Bronchial epithelial cell (primary cell): ENCODE measurements around the gene SAMD15. TPM values are rescaled to one million over a fixed set of nuclear protein-coding genes. Genes with fewer than 3 reads are reported as not detected.

Source experiments
- DNase-seq: peaks from one replicate; pipeline ENCODE4 v3.0.0-alpha.2; 2010; ENCODE audit warnings: low read depth
- FAIRE-seq: peaks from 2 replicates; lab custom pipeline; 2011; peaks lifted over from hg19 to GRCh38; lab: Jason Lieb, UNC
- H3K27me3 ChIP-seq: 2 replicates; pipeline ENCODE4 v1.5.1; 2011; ENCODE audit warnings: low read length; ENCODE audit not compliant: control insufficient read depth, insufficient read depth
- H3K36me3 ChIP-seq: 2 replicates; pipeline ENCODE4 v1.5.1; 2011; ENCODE audit warnings: low read length; ENCODE audit not compliant: control insufficient read depth, insufficient read depth
- H3K4me3 ChIP-seq: 2 replicates; pipeline ENCODE4 v1.5.1; 2011; ENCODE audit warnings: mild to moderate bottlenecking, low read depth, low read length, control low read depth
- CTCF ChIP-seq: IDR thresholded peaks from 2 replicates; pipeline ENCODE4 v1.5.1; 2011; ENCODE audit warnings: mild to moderate bottlenecking, moderate library complexity, low read length, control low read depth, inconsistent platforms; ENCODE audit not compliant: insufficient read depth, severe bottlenecking
- total RNA-seq: library from RNA; depleted of rRNA; stranded (reverse); fragments of >200 nt; gene quantifications from 2 replicates; pipeline ENCODE4 v1.2.1, GENCODE V29; 2014

The SAMD15 gene
- total RNA-seq, 1 donor from 2014 or later = under 0.01 TPM

- H3K4me3 ChIP-seq = no peak overlapping the region
- peaks cover 24% of the 10 kb centered on the region for H3K36me3 ChIP-seq
- H3K27me3 ChIP-seq = no peaks in the 10 kb centered on the region
- TF ChIP-seq CTCF = no peak
- FAIRE-seq (no peak), DNase-seq (no peak)
Measured at GRCh38 chr14:77424862-77425261, 47.7 kb downstream of the SAMD15 start.

- H3K4me3 ChIP-seq = no peak overlapping the region
- H3K27me3 ChIP-seq = no peaks in the 10 kb centered on the region
- TF ChIP-seq CTCF = no peak
- DNase-seq (no peak), FAIRE-seq (no peak)
- H3K36me3 ChIP-seq = peaks cover 24% of the 10 kb centered on the region
Measured at GRCh38 chr14:77426396-77426795, 49.2 kb downstream of the SAMD15 start.

GRCh38 chr14:77436042-77436441 is 58.9 kb downstream of the SAMD15 start:
- H3K36me3 ChIP-seq = peaks cover 3% of the 10 kb centered on the region
- no peak for FAIRE-seq
- H3K27me3 ChIP-seq = no peaks in the 10 kb centered on the region

GRCh38 chr14:77438596-77438995 is 61.4 kb downstream of the SAMD15 start:
- peaks cover 12% of the 10 kb centered on the region for H3K36me3 ChIP-seq

More at GRCh38 chr14:77436042-77436441, 58.9 kb downstream of the SAMD15 start:
- no peak for DNase-seq
- no peak overlapping the region for H3K4me3 ChIP-seq
- no peak for TF ChIP-seq CTCF

GRCh38 chr14:77439861-77440260 is 62.7 kb downstream of the SAMD15 start:
- no peak for TF ChIP-seq CTCF
- H3K36me3 ChIP-seq = peaks cover 13% of the 10 kb centered on the region
- FAIRE-seq (no peak), DNase-seq (no peak)
- H3K4me3 ChIP-seq = no peak overlapping the region
- H3K27me3 ChIP-seq = no peaks in the 10 kb centered on the region

More at GRCh38 chr14:77438596-77438995, 61.4 kb downstream of the SAMD15 start:
- DNase-seq (no peak), FAIRE-seq (no peak)
- TF ChIP-seq CTCF = no peak
- Histone ChIP-seq H3K27me3 (no peaks in the 10 kb centered on the region), H3K4me3 (no peak overlapping the region)

Other genes with a start within 250 kb of the SAMD15 start
- gene ZDHHC22, start 235.6 kb upstream of the SAMD15 start, total RNA-seq = not detected in 2 replicates
- gene TMEM63C, start 195.6 kb upstream of the SAMD15 start, total RNA-seq = 0.79 and 4.5 TPM in 2 replicates
- 0.26 TPM in 1 of 2 replicates, not detected in the other for gene NGB, start 106.2 kb upstream of the SAMD15 start, total RNA-seq
- 5.8 and 7.8 TPM in 2 replicates for gene POMT2, start 56.5 kb upstream of the SAMD15 start, total RNA-seq
- 55.6 and 66.1 TPM in 2 replicates for gene GSTZ1, start 56.3 kb upstream of the SAMD15 start, total RNA-seq
- gene TMED8, start 285 bp upstream of the SAMD15 start, total RNA-seq = 6.8 and 8.2 TPM in 2 replicates
- gene NOXRED1, start 46.1 kb downstream of the SAMD15 start, total RNA-seq = 0.26 and 0.51 TPM in 2 replicates
- 20.0 and 20.9 TPM in 2 replicates for gene VIPAS39, start 80.2 kb downstream of the SAMD15 start, total RNA-seq
- 137 and 179 TPM in 2 replicates for gene AHSA1, start 80.7 kb downstream of the SAMD15 start, total RNA-seq
- not detected in 2 replicates for gene ISM2, start 121.4 kb downstream of the SAMD15 start, total RNA-seq
- gene SPTLC2, start 239.3 kb downstream of the SAMD15 start, total RNA-seq = 26.8 and 31.9 TPM in 2 replicates